ENCODE data around the gene TADA2A.

TADA2A gene

DNA sequence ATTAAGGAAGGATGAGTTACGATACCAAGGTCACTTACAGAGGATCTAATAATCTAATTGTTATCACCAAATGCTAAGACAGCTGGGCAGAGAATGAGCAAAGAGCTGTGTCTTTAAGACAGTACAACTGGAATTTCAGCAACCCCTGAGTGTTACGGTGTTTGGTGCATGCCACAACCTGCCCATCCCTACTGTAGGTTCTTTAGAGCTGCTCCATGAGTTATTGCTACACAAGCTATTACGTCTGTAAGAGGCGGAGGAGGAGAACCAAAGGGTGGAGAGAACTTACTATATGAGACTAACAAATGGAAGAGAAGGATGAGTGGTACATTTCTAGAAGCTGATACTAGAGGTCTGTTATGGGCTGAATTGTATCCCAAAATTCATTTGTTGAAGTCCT, 45.1 kb upstream of the TADA2A start:
- TF ChIP-seq CTCF (IDR thresholded peaks at IDR 0.05; ENCODE audit: insufficient read depth, low read depth, low read length, missing control alignments), result no peak
- no peak overlapping the region for H3K4me3 ChIP-seq (ENCODE audit: low read depth, low read length)
- DNase-seq (ENCODE audit: low read depth), result no peak

DNA sequence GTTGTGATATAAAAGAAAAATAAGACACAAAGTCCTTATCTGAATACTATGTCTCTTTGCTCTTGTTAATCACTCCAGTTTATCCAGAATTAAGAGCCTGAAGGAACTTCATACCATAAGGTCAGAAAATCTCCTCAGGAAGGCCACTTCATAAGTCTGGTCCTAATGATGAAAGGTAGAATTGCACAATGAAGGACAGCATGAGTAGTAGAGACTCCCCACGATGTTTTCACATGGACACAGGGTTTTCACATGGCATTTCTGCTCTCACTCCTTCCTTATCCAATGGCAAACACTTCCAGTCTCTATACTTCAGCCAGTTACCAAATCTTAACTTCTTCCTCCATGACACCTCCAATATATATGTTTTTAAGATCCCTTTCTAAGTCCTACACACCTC, 41.1 kb upstream of the TADA2A start:
- no peak overlapping the region for H3K4me3 ChIP-seq (ENCODE audit: low read depth, low read length)
- DNase-seq (ENCODE audit: low read depth), result no peak
- no peak for TF ChIP-seq CTCF (IDR thresholded peaks at IDR 0.05; ENCODE audit: insufficient read depth, low read depth, low read length, missing control alignments)

GRCh38 chr17:37368577-37368976, 38.1 kb upstream of the TADA2A start:
- no peak overlapping the region for H3K4me3 ChIP-seq (ENCODE audit: low read depth, low read length)
- TF ChIP-seq CTCF (IDR thresholded peaks at IDR 0.05; ENCODE audit: insufficient read depth, low read depth, low read length, missing control alignments), result no peak
- no peak for DNase-seq (ENCODE audit: low read depth)

- no peak overlapping the region for H3K4me3 ChIP-seq (ENCODE audit: low read depth, low read length)
- DNase-seq (ENCODE audit: low read depth), result peak; percentile 90
- TF ChIP-seq CTCF (IDR thresholded peaks at IDR 0.05; ENCODE audit: insufficient read depth, low read depth, low read length, missing control alignments), result peak; percentile 99
These were observed 33.0 kb upstream of the TADA2A start for GRCh38 chr17:37373530-37374159.

DNA sequence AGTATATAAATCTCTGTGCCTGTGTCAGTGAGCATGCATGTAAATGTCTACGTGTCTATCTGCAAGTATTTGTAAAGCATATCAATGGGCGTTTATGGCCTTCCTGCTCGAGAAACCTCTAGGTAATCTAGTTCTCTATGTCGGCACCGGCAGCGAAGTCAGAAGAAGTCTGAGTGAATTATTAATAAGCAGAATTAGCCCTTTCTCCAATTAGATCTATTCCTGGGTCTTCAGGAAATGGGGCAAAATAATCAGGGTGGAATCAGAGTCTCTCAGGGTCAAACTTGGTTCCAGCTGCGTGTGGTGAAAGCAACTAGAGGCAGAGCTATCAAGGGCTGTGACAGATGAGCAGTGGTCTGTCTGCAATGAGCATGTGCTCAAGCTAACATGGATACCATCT, 31.0 kb upstream of the TADA2A start, which contains the start of gene C17orf78:
C17orf78 (plus strand) TSS at position 280 of the 400 bp plus-strand sequence; CDS start at position 388, 108 bp downstream.
- DNase-seq (ENCODE audit: low read depth), result no peak
- no peak for TF ChIP-seq CTCF (IDR thresholded peaks at IDR 0.05; ENCODE audit: insufficient read depth, low read depth, low read length, missing control alignments)
- no peak within 1 kb of the TSS for H3K4me3 ChIP-seq (ENCODE audit: low read depth, low read length)

DNA sequence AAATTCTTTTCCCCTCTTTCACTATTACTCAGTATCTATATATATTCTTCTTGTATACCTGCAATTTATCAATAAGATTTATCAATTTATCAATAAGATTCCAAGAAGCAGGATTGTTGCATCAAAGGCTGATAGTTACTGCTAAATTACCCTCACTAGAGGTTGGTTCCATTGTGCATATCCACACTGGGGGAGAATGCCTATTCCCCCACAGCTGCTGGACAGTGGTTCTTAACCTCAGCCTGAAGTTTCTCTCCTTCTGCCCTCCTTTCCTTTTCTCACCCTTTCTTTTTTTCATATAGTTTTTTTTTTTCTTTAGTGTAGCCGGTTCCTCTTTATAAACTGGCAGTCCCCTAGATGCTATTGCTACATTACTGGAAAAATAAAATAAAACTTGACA, 24.6 kb upstream of the TADA2A start:
- TF ChIP-seq CTCF (IDR thresholded peaks at IDR 0.05; ENCODE audit: insufficient read depth, low read depth, low read length, missing control alignments), result no peak

DNA sequence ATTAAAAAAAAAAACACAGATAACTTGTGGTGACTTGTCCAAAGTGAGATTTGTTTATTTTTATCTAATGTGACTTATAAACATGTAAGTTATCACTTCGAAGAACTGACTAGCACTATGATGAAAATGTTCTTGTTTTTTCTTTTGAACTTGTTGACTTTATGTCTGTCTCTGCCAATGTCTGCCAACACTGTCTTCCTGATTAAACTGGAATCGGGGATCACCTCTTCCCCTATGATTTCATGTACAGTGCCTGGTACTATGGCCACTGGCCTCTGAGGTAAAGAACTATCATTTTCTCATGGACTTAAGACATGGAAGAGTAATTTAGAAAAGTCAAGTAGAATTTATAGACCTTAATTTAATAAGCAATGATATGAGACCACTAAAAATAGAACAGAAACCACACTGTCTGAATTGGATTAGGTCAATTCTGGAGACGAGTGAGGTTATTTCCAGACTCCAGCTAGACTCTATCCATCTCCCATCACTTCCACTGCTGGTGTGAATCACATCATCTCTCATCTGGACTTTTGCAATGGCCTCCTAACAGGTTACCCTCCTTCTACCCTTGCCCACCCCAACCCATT, 22.0 kb upstream of the TADA2A start:
- H3K4me3 ChIP-seq (ENCODE audit: low read depth, low read length), result no peak overlapping the region
- no peak for DNase-seq (ENCODE audit: low read depth)
- no peak for TF ChIP-seq CTCF (IDR thresholded peaks at IDR 0.05; ENCODE audit: insufficient read depth, low read depth, low read length, missing control alignments)

More for the DNA sequence above, 24.6 kb upstream of the TADA2A start:
- no peak overlapping the region for H3K4me3 ChIP-seq (ENCODE audit: low read depth, low read length)
- no peak for DNase-seq (ENCODE audit: low read depth)
